ENCODE results near the gene TRIO.

The TRIO gene

DNA sequence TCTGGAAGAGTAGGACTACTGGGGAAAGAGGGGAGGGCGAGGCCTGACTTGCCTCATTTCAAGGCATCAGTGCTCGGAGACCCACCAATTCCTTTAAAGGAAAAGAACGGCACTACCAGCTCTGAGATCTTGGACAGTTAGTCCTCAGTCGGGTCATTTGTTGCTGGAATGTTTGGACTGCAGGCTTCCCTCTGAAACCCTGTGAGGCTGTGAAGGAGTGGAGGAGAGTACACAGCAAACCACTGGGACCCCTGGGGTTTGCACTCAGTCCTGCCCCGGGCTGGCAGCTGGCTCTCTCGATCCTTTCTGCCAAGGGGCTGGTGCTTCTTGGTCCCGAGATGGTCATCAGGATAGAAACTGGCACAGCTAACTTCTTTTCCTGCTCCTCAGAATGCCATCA is 194.5 kb downstream of the TRIO start:
- DNase-seq = no peak

DNA sequence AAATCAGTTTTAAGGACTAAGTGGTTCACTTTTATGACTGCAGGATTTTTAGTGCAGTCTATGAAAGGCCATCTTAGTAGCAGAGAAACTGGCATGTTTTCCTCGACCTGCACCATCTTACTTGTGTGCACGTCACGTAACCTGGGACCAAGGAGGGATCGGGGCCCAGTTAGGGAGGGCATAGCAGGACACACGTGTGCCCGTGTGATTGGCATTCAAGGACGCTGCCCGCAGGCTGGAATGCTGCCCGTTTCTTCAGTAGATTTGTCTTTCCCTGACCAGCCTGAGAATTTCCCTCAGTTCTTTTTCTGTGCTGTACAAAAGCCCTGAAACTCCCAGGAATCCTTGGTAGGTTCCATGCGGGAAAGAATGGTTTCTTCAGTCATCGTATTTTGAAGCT is 196.3 kb downstream of the TRIO start:
- no peak for DNase-seq

DNA sequence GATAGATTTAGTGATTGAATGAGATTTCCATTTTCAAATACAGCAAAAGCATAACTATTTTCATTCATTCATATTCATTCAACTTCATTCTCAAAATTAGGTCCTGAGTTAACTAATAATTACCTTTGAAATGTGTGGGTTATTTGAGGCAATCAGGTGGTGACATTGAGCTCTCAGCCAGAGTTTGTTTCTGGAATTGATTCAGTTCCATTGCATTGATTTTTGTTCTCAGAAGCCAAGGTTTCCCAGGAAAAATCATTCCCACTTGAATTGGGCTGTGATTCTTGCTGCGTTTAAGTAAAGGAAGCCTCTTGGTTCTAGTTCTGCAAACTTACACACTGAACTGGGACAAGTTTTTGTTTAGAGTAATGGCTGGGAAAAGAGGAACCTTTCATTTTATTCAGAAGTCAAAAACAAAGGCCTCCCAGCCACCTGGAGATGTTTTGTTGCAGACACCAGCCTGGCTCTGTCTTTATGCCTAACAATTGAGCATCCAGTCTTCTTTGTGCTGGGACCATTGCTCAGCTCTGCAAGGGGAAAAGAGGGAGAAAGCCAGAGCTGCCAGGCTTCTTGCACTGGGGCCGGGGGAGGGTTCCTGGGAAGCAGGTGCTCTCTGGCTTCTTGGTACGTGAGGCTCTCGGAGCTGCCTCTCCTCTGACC is 198.6 kb downstream of the TRIO start:
- DNase-seq = no peak

DNA sequence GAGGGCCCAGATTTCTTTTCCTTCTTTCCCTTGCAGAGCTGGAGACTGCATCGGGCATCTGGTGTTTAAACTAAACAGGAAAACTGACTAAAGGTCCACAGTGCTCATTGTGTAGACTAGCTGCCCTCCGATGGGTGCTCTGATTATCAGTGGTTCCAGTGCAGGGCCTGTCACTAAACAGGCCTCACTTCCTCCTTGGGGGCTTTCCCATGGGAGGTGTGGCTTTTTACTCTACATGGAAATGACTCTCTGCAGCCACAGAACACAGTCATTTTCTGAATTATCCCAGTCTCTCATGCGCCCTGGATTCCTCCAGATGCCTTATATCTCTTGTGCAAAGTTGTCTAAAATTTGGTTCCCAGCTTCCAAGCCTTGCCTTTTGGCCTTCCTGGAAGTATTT is 199.2 kb downstream of the TRIO start:
- no peak for DNase-seq

DNA sequence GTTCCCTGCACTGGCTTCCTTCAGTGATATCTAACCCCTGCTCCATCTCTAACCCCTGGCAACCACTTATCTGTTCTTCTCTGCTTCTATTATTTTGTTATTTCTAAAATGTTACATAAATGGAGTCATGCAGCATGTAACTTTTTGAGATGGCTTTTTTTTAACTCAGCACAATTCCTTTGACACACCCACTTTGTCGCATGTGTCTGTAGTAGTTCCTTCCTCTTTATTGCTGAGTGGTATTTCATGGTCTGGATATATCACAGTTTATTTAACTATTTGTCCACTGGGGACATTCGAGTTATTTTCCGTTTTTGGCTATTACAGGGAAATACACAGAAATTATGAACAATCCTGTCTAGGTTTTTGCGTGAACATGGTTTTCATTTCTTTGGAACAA is 200.2 kb downstream of the TRIO start:
- no peak for DNase-seq

DNA sequence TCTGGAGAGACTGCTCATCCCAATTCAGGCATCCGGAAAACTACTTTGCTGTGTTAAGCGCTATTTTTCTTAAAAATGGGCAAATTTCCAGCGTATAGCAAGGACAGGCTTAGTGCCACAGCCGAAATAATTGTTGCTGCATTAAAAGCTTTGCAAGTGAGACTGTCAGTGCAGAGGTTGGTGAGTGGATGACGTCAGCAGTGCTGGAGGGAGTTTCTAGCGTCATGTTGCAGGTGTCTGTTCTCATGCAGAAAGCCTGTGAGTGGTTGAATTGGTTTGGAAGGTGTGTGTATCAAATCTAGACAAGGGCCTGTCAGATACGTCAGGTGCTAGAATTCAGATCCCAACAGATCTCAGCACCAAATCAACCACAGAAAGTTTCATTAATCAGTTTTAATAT is 204.4 kb downstream of the TRIO start:
- DNase-seq = peak in 1 of 2 experiments; percentile 39

DNA sequence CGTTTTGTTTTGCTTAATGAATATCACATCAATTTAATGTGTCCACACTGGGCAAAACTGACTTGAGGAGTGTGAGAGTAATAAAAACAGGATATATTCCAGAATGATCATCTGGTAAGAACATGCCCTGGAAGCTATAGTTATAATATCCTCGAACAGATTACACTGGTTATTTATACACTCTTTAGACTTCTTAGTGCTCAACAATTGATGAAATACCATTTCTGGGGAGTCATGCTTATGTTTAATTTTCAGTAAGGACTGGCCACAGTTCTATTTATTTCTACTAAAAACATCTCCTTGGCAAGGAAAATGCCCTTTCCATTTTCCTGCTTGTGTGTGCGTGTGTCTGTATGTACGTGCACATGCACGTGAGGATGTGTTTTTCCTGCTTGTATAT is 205.0 kb downstream of the TRIO start:
- no peak for DNase-seq

DNA sequence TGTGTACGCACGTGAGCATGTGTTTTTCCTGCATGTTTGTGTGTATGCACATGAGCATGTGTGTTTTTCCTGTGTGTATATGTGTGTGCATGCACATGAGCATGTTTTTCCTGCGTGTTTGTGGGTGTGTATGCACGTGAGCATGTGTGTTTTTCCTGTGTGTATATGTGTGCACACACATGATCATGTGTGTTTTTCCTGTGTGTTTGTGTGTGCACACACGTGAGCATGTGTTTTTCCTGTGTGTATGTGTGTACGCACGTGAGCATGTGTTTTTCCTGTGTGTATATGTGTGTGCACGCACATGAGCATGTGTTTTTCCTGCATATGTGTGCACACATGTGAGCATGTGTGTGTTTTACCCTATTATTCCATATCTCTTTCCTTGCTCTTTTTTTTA is 205.9 kb downstream of the TRIO start:
- no peak for DNase-seq

DNA sequence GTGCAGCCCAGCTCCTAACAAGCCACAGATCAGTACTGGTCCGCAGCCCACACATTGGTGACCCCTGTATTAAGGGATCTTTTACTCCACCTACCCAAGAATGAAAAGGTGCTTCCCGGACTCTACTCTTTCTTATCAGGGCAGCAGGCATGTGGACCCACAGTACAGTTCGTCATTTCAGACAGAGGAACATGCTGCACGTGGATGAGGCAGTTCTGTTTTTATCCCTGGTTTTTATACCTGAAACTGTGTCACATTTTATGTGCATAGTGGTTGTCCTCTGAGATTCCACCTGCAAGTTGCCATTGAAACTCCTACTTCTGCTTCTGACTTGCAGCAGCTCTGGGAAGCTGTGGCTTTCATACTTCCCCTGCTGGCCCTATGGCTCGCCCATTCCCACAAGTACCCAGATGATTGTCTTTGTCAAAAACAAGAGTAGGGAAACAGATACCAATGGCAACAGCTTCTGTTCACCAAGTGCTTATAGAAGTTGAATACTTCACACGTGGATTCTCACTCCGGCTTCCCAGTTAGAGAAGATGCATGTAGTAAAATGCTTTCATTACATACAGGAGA is 208.0 kb downstream of the TRIO start:
- DNase-seq = no peak

DNA sequence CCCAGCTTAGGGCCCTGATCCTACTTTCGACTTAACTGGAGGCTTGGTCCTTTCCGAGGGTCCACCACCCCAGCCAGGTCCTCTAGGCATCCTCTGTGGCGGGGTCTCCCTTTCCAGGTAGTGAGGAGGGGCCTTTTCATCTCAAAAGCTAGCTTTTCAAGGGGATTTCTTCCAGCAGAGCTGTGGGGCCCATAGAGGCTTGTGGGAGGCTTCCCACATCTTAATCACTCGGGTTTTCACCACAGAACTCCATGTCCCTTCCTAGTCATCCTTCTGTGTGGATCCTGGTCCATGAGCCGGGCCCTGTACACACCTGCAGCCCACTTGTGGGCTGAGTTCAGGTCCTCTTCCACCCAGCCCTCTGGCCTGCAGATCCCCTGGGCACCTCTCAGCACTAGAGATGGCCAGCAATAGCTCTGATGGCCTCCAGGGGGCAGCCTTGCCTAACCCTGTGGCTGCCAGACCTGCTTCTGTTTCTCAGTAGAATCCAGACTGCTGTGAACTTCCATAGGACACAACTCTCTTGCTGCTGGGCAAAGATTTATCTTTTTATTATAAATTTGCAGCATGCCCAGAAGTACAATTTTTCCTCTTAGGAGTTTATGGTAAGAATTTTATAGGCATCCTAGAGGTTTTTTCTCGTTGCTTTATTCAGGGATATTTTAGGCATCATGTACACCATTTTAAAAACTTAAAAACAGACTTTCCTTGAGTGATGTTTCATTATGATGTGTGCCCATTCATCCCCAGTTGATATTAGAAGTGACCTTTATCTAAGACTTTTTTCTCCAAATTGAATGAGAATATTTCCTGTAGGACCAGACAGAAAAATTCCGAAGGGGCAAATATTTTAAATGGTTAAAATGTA is 208.9 kb downstream of the TRIO start:
- DNase-seq = peak; percentile 81 to 83

DNA sequence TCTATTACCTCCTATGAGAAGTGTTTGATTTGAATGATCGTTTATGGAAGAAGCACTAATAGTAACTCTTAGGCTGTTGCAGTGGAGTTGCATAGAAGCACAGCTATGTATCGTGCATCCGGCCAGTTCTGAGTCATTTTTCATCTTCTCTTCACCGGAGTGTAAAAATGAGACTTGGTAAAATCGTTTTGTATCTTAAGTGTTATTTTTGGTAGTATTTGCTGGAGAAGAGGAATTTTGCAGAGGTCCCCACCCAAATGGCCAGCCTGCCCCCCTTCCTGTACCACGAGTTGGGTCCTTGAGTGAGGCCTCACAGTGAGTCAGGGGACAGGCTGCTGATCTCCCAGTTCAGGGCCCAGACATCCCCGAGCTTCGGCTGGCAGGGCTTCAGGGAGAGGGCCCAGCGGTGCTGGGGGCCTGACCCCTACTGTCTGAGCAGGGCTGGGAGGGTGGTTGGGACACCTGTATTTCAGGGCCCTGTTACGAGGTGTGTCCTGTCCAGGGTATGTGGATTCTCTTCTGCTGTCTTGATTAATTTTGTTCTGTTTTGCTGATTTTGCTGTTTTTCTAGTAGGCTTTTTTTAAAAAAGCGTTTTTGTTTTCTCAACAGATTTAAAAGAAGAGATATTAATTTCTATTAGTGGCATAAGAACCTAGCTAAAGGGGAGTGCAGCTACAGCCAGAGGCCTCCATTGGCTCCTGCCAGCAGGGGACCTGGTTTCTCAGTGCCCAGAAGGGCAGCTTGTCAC is 210.8 kb downstream of the TRIO start:
- DNase-seq = no peak

DNA sequence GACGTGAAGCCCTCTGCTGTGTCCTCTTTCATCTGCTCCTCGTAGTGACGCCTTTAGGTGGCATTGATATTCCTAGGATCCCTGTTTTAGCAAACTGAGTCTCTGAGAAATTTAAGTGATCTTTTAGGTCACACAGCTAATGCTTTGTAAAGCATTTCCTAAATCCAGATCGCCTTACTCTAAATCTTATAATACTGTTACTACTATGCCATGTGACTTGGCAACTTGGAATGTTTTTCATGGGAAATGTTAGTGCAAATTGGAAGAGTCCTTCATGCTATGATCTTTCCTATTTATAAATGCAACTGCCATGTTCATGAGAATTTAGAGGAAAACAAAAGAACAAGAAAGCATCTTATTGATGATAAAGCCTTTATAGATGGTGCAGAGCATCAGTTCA is 212.2 kb downstream of the TRIO start:
- no peak for DNase-seq

DNA sequence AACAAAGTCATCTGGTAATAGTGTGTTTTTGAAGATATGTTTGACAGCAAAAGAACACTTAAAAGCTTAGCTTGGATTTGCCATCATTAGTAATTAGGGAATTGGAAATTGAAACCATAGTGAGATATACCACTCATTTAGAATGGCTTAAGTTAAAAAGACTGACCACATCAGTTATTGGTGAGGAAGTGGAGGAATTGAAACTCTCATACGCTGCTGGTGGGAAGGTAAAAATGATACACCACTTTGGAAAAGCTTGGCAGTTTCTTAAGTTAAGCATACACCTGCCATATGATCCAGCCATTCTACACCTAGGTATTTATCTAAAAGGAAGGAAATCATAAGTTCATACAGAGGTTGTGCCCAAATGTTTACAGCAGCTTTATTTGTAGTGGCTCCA is 213.2 kb downstream of the TRIO start:
- no peak for DNase-seq

DNA sequence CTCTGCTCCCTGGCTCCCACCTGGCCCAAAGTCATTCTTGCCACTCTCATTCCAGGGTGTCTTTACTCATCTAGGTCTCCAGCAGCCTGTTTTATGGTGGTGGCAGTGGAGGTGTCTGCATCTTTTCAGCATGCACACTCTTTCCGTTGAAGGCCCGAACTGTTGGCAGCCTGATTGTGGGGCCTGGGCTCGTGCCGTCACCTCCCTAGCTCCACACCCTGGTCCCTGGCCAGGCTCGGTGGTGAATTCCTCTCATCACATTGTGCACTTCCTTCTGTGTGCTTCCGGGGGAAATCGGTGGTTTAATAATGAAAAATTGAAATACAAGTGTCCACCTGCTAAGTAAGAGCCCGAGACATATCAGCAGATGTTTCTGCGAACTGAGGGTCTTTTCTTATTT is 214.3 kb downstream of the TRIO start:
- no peak for DNase-seq

DNA sequence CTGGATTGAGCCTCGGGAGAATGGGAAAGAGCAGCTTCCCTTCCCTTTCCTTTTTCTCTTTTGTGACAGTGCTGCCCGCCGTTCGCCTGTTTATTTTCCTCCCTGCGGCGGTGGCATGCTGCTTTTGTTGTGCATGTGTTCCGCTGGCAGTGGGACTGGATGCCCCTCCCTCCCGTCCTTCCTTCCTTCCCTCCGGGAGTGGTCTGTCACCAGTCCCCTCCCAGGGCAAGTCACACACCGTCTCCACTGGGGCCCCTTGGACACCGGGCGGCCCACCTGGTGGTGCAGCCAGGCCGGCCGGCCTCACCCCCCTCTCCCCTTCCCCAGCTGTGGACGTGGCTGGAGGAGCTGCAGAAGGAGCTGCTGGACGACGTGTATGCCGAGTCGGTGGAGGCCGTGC is 214.7 kb downstream of the TRIO start:
- DNase-seq = peak; percentile 18 to 38

DNA sequence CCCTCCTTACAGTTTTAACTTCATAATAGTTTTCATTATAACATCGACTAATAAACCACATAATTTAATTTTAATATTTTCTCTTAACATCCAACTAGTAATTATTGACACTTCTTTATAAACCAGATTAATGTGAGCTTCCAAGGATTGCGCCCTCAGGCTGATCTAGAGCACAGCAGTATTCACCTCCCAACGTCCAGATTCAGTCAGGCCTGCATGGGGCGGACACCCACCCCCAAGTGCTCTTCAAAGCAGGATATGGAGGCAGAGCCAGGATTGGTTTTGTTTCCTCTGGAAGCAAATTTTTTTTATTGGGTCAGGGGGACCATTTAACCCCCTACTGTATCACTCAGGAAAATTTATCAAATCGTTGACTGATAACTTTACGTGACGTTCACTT is 215.4 kb downstream of the TRIO start:
- DNase-seq = no peak

DNA sequence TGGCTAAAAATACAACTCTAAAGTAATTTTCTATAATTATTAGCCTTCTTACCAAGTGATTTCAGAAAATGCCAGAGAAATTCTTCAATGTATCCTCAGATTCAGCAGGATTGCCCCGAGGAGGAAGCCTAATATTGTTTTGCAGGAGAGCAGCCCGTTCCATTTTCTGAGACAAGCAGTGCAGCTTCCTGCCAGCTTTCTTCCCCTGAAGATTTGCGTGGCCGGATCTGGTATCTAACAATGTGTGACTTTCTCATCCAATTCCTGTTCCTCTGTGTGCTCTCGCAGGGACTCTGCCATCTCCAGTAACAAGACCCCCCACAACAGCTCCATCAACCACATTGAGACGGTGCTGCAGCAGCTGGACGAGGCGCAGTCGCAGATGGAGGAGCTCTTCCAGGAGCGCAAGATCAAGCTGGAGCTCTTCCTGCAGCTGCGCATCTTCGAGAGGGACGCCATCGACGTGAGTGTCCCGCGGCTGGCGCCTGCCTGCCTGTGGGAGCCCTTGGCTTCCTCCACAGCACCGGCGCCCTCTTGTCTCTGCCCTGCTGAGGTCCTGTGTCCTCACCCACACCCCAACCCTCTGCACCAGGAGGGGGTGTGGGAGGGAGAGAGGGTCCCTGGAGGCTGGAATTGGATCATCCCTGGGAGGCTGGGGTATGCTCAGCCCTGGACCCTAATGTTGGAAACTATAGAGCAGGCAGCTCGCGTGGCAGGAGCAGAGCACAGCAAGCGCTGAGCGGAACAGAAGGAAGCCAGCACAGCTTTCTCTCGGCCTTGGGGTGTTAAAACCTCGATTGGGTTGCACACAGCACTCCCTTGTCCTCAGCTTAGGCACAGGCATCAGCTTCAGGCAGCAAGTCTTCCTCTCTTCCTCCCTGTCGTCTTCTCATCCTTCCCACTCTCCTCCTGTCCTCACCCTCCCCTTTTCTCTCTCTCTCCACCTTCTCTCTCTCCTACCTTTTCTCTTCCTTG is 216.2 kb downstream of the TRIO start:
- DNase-seq = no peak

DNA sequence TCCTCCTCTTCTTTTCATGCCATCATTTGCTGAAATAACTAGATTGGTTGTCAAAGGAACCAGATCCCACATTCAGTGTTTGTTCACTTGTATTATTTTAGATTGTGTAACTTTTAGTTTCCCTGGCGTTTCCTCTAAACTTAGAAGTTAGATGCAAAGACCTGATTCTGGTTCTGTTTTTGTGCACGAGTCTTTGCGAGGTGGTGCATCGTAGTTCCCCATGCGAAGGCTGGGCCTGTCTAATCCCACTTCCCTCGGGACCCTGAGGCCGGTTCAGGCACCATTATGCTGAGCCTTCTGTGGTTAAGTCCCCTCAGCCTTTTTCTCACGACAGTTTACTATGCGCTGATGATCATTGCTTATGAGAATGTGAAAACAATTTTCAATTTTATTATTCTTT is 219.3 kb downstream of the TRIO start:
- DNase-seq = no peak

DNA sequence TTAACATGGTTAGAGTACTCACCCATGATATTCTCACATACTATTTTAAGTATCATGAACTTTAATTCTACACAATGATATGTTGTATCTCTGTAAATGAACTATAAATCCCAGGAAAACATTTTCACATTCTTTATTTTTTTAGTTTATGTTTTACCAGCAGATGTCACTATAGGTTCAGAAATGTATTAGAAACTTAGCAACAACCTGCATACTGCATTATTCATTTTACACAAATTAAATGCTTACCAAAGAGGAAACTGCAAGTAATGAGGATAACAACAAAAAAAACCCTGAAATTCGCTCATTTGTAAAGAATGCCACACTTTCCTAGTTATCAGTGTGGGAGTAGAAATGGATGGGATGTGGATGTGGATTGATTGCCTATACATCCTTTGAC is 221.0 kb downstream of the TRIO start:
- DNase-seq = peak in 1 of 2 experiments; percentile 38

DNA sequence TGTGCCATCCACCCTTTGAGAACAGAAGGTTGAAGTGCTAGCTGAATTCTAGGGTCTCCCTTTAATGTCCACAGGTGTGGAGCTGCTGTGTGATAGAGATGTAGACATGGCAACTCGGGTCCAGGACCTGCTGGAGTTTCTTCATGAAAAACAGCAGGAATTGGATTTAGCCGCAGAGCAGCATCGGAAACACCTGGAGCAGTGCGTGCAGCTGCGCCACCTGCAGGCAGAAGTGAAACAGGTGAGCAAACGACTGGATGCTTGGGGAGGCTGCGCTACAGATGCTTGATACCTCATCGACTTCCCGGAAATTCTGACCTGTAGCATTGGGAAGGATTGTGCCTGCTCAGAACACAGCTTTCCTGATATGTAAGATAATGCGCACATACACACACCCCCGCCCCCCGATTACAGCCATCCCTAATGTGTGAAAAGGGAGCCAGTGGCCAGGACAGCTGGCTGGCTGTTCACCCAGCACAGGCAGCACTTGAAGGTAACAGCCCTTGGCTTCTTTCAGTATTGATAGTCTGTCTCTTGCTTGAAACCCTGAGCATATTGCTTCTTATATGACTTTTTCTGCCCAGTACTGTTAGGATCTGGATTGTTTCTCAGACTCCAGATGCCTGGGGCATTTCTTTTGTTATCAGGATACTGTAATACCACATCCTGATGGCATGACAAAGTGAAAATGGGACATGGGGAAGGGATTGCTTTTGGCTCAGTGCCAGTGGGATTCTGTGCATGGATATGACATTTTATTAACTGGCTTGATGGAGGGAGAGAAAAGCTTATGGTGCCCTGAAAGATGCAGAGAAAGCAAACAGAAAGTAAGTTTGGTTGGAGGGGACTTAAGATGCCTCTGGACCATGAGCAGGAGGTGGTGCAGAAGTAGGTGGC is 221.7 kb downstream of the TRIO start:
- DNase-seq = peak; percentile 67 to 81

DNA sequence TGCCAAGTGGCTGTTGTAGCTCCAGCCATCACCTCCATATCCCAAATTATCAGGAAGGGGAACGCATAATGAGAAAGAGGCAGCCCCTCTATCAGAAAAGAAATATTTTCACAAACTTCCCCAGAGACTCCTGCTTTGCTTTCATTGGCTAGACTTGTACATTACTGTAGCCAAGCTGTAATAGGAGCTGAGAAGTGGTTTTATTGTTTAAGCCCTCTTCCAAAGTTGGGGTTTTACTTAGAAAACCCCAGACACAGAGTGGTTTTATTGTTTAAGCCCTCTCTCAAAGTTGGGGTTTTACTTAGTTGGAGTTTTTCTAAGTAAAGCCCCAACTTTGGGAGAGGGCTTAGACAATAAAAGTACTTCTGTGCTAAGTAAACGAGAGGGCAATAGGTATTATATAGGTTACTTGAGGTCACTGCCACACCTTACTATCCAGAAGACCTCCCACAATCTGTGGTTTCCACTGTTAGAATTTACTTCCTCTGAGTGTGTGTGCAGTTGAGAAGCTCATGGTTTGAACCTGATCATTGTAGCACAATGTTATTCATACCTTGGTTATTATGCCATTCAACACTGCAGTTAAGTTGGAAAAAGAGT is 222.8 kb downstream of the TRIO start:
- no peak for DNase-seq

Measured in NCI-H2081 (cell line).